Neural cell (in vitro differentiated cells): ENCODE data around the gene WNT2B.

Source experiments
- CTCF ChIP-seq: fragments of 450-650 bp; IDR thresholded peaks from 2 replicates; pipeline ENCODE4 v1.5.1; 2014; ENCODE audit warnings: antibody characterized with exemption, mild to moderate bottlenecking, moderate library complexity; ENCODE audit not compliant: poor library complexity, severe bottlenecking
- EP300 ChIP-seq: fragments of 450-650 bp; conservative IDR thresholded peaks from 2 replicates; pipeline ENCODE4 v1.6.1; 2014; ENCODE audit warnings: antibody characterized with exemption, mild to moderate bottlenecking, moderate library complexity; ENCODE audit not compliant: poor library complexity, severe bottlenecking

GRCh38 chr1:112524986-112525385 lies 16.2 kb downstream of the WNT2B start:
- TF ChIP-seq CTCF, result no peak
- TF ChIP-seq EP300, result no peak
